Measurements from ENCODE around the gene CDK12. TPM values are rescaled to one million over a fixed set of nuclear protein-coding genes. Genes with fewer than 3 reads are reported as not detected.

Gene CDK12
- total RNA-seq, 1 experiment from 2014 or later: 51.2 TPM

DNA sequence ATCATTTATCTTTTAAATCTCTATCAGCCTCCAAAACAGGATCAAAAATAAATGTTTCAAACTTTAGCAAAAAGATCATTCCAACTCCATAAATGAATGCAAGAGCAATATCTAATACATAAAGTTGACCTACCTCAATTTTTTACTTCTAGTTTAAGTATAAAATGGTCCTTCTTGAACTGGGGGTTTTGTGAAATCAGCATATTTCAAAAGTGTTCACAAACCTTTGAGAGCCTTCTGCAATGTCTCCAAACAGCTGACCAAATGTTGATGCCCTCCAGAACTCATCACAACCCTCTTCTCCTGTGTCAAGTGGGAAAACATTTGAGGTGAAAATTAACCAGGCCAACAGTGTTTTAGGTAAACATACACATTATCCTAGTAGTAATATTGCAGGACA, 18.0 kb upstream of the CDK12 start:
- CTCF ChIA-PET: no interaction called here
- no peak overlapping the region for H3K4me2 ChIP-seq (ENCODE audit: low read length)
- H3K9me3 ChIP-seq (ENCODE audit: control insufficient read depth in 1 of 2, insufficient read depth in 1 of 2, low read depth in 1 of 2, low read length in 2 of 2): no peaks in the 10 kb centered on the region
- intact Hi-C loops (cut with micrococcal nuclease): no loop called here
- DNase-seq (ENCODE audit: low read depth, low spot score) (no peak), ATAC-seq (no peak)
- no peaks in the 10 kb centered on the region for H3K4me1 ChIP-seq (ENCODE audit: control insufficient read depth in 1 of 2, insufficient read depth in 2 of 2, low read length in 2 of 2)
- H3K4me3 ChIP-seq (replicated peaks in 1 of 2; ENCODE audit: low read depth in 1 of 2, low read length in 2 of 2): no peak overlapping the region
- H4K20me1 ChIP-seq (ENCODE audit: insufficient read depth): no peaks in the 10 kb centered on the region; the same call in 1 of the 2 replicates
- POLR2A ChIA-PET: no interaction called here
- H3K79me2 ChIP-seq (ENCODE audit: insufficient read depth, low read length): peaks cover 47% of the 10 kb centered on the region
- no peak overlapping the region for H2AFZ ChIP-seq (ENCODE audit: low read depth, low read length, poor library complexity, severe bottlenecking)
- H3K36me3 ChIP-seq (ENCODE audit: control insufficient read depth in 1 of 2, insufficient read depth in 2 of 2, low read length in 2 of 2): peaks cover 33 to 59% of the 10 kb centered on the region in 2 experiments
- no peak overlapping the region for H3K9ac ChIP-seq (ENCODE audit: low read length)
- no TSS peak for BruUV-seq (replicated peaks)
- no peak overlapping the region for H3K27ac ChIP-seq (ENCODE audit: low read depth, low read length)
- no peaks in the 10 kb centered on the region for H3K27me3 ChIP-seq (ENCODE audit: insufficient read depth, low read length)
- H3K9me2 ChIP-seq (ENCODE audit: insufficient read depth): no peaks in the 10 kb centered on the region
- TF ChIP-seq, protein P1, sequence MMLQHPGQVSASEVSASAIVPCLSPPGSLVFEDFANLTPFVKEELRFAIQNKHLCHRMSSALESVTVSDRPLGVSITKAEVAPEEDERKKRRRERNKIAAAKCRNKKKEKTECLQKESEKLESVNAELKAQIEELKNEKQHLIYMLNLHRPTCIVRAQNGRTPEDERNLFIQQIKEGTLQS (IDR thresholded peaks at IDR 0.05): no peak
- RAD21 ChIA-PET (ENCODE audit: low non-redundant PET in 1 of 2, low total read pairs in 2 of 2, uncharacterized antibody in 2 of 2, unreplicated experiment in 2 of 2): no interaction called here

DNA sequence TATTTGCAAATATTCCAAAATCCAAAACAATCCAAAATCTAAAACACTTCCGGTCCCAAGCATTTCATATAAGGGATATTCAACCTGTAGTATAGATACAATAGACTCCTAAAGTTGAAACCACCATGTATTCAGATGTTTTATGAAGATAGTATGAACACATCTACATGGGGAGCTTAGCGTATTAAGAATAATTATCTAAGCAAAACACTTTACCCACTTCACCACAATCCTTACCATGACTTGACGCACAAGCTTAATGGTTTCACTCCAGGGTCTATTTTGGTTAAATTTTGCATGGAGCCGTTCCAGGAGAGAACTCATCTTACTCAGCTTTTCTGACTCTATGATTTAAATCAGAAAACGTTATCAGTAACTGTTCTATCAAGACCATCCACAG, 13.7 kb upstream of the CDK12 start:
- H3K9ac ChIP-seq (ENCODE audit: low read length): no peak overlapping the region
- intact Hi-C loops (cut with micrococcal nuclease): no loop called here
- BruUV-seq (replicated peaks): no TSS peak
- H3K27ac ChIP-seq (ENCODE audit: low read depth, low read length): no peak overlapping the region
- DNase-seq (ENCODE audit: low read depth, low spot score): no peak
- H3K4me3 ChIP-seq (replicated peaks in 1 of 2; ENCODE audit: low read depth in 1 of 2, low read length in 2 of 2): no peak overlapping the region
- no peaks in the 10 kb centered on the region for H3K9me3 ChIP-seq (ENCODE audit: control insufficient read depth in 1 of 2, insufficient read depth in 1 of 2, low read depth in 1 of 2, low read length in 2 of 2)
- H3K4me1 ChIP-seq (ENCODE audit: control insufficient read depth in 1 of 2, insufficient read depth in 2 of 2, low read length in 2 of 2): peaks cover 2 to 19% of the 10 kb centered on the region in 2 experiments; a peak in 3 of 4 replicates
- ATAC-seq: no peak
- CTCF ChIA-PET: no interaction called here
- no peaks in the 10 kb centered on the region for H3K27me3 ChIP-seq (ENCODE audit: insufficient read depth, low read length)
- no peaks in the 10 kb centered on the region; the same call in 1 of the 2 replicates for H4K20me1 ChIP-seq (ENCODE audit: insufficient read depth)
- H2AFZ ChIP-seq (ENCODE audit: low read depth, low read length, poor library complexity, severe bottlenecking): no peak overlapping the region
- no peaks in the 10 kb centered on the region for H3K9me2 ChIP-seq (ENCODE audit: insufficient read depth)
- RAD21 ChIA-PET (ENCODE audit: low non-redundant PET in 1 of 2, low total read pairs in 2 of 2, uncharacterized antibody in 2 of 2, unreplicated experiment in 2 of 2): no interaction called here
- peaks cover 66% of the 10 kb centered on the region for H3K79me2 ChIP-seq (ENCODE audit: insufficient read depth, low read length)
- peaks cover 17 to 33% of the 10 kb centered on the region in 2 experiments for H3K36me3 ChIP-seq (ENCODE audit: control insufficient read depth in 1 of 2, insufficient read depth in 2 of 2, low read length in 2 of 2)
- POLR2A ChIA-PET: interaction anchor here (0.7 kb wide), 1 partner anchor 13 kb away, joined by 3 read pairs; the partner anchor contains the start of gene CDK12
- no peak overlapping the region for H3K4me2 ChIP-seq (ENCODE audit: low read length)
- TF ChIP-seq SRF (IDR thresholded peaks at IDR 0.05; ENCODE audit: low read depth) (no peak), ZFX (IDR thresholded peaks at IDR 0.05) (no peak), CBX3 (IDR thresholded peaks at IDR 0.05; ENCODE audit: low read depth) (no peak), YY1 (IDR thresholded peaks at IDR 0.05; ENCODE audit: extremely low read depth, insufficient replicate concordance, low read depth, low read length) (no peak), SP1 (IDR thresholded peaks at IDR 0.05; ENCODE audit: low read depth) (no peak), POLR2AphosphoS5 (IDR thresholded peaks at IDR 0.05; ENCODE audit: low read depth, low read length) (no peak), TCF7L2 (IDR thresholded peaks at IDR 0.05; ENCODE audit: borderline replicate concordance, extremely low read depth, insufficient read depth, insufficient read length) (no peak), EGR1 (IDR thresholded peaks at IDR 0.05; ENCODE audit: low read depth) (no peak), FOSL1 (IDR thresholded peaks at IDR 0.05; ENCODE audit: low read depth) (no peak), POLR2A (IDR thresholded peaks at IDR 0.05; ENCODE audit: borderline replicate concordance, extremely low read depth, insufficient read depth, insufficient read length) (no peak), ZNF274 (IDR thresholded peaks at IDR 0.05; ENCODE audit: low read depth, low read length) (no peak)
- TF ChIP-seq, protein P1 (IDR thresholded peaks at IDR 0.05): no peak
- TF ChIP-seq, protein P2, sequence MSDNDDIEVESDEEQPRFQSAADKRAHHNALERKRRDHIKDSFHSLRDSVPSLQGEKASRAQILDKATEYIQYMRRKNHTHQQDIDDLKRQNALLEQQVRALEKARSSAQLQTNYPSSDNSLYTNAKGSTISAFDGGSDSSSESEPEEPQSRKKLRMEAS (IDR thresholded peaks at IDR 0.05): no peak
- TF ChIP-seq, protein P3, sequence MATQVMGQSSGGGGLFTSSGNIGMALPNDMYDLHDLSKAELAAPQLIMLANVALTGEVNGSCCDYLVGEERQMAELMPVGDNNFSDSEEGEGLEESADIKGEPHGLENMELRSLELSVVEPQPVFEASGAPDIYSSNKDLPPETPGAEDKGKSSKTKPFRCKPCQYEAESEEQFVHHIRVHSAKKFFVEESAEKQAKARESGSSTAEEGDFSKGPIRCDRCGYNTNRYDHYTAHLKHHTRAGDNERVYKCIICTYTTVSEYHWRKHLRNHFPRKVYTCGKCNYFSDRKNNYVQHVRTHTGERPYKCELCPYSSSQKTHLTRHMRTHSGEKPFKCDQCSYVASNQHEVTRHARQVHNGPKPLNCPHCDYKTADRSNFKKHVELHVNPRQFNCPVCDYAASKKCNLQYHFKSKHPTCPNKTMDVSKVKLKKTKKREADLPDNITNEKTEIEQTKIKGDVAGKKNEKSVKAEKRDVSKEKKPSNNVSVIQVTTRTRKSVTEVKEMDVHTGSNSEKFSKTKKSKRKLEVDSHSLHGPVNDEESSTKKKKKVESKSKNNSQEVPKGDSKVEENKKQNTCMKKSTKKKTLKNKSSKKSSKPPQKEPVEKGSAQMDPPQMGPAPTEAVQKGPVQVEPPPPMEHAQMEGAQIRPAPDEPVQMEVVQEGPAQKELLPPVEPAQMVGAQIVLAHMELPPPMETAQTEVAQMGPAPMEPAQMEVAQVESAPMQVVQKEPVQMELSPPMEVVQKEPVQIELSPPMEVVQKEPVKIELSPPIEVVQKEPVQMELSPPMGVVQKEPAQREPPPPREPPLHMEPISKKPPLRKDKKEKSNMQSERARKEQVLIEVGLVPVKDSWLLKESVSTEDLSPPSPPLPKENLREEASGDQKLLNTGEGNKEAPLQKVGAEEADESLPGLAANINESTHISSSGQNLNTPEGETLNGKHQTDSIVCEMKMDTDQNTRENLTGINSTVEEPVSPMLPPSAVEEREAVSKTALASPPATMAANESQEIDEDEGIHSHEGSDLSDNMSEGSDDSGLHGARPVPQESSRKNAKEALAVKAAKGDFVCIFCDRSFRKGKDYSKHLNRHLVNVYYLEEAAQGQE (IDR thresholded peaks at IDR 0.05; ENCODE audit: low read depth): no peak
- TF ChIP-seq, protein P4, sequence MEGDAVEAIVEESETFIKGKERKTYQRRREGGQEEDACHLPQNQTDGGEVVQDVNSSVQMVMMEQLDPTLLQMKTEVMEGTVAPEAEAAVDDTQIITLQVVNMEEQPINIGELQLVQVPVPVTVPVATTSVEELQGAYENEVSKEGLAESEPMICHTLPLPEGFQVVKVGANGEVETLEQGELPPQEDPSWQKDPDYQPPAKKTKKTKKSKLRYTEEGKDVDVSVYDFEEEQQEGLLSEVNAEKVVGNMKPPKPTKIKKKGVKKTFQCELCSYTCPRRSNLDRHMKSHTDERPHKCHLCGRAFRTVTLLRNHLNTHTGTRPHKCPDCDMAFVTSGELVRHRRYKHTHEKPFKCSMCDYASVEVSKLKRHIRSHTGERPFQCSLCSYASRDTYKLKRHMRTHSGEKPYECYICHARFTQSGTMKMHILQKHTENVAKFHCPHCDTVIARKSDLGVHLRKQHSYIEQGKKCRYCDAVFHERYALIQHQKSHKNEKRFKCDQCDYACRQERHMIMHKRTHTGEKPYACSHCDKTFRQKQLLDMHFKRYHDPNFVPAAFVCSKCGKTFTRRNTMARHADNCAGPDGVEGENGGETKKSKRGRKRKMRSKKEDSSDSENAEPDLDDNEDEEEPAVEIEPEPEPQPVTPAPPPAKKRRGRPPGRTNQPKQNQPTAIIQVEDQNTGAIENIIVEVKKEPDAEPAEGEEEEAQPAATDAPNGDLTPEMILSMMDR (IDR thresholded peaks at IDR 0.05 in 2 of 3, conservative IDR thresholded peaks at IDR 0.05 in 1 of 3; ENCODE audit: borderline replicate concordance in 1 of 3, insufficient read depth in 1 of 3, low read depth in 2 of 3, low read length in 2 of 3): no peak
